Activated CD4-positive, alpha-beta T cell treated with anti-CD3 and anti-CD28 coated beads, Interleukin-2, amount 10 ng/mL, durations not matched to agents 7 days and 5 days (primary cell): ENCODE results near the gene COMMD9. TPM values are rescaled to one million over a fixed set of nuclear protein-coding genes. Genes with fewer than 3 reads are reported as not detected.

Experiments used
- CTCF ChIA-PET: fragments of 350-600 bp; sonication (Branson Sonifier 250); formaldehyde crosslinking; loops from one replicate; lab custom pipeline; 2021; ENCODE audit warnings: antibody characterized with exemption; lab: Charles Lee
- POLR2A ChIA-PET: fragments of 350-600 bp; sonication (Branson Sonifier 250); formaldehyde crosslinking; loops from one replicate; lab custom pipeline; 2021; ENCODE audit warnings: antibody characterized with exemption; lab: Charles Lee
- DNase-seq: peaks from one replicate; pipeline ENCODE4 v3.0.0-alpha.2; 2020
- H3K27ac Mint-ChIP-seq: one replicate; pipeline ENCODE4 v1.8.0; 2021; ENCODE audit warnings: mild to moderate bottlenecking, moderate library complexity, mixed read lengths
- H3K27me3 Mint-ChIP-seq: one replicate; pipeline ENCODE4 v1.8.0; 2021; ENCODE audit warnings: mixed read lengths
- H3K36me3 Mint-ChIP-seq: one replicate; pipeline ENCODE4 v1.8.0; 2021; ENCODE audit warnings: low read depth, mixed read lengths
- H3K4me1 Mint-ChIP-seq: one replicate; pipeline ENCODE4 v1.8.0; 2021; ENCODE audit warnings: mixed read lengths
- H3K4me3 Mint-ChIP-seq: one replicate; pipeline ENCODE4 v1.8.0; 2021; ENCODE audit warnings: mild to moderate bottlenecking, moderate library complexity, mixed read lengths
- H3K9me3 Mint-ChIP-seq: one replicate; pipeline ENCODE4 v1.8.0; 2021; ENCODE audit warnings: mixed read lengths
- total RNA-seq, 2 experiments: library from RNA; stranded (reverse); gene quantifications; one replicate each; pipeline ENCODE4 v1.2.3, GENCODE V29; 2021

COMMD9 gene
- total RNA-seq, 2 experiments from 2014 or later: 47.1 to 52.8 TPM

DNA sequence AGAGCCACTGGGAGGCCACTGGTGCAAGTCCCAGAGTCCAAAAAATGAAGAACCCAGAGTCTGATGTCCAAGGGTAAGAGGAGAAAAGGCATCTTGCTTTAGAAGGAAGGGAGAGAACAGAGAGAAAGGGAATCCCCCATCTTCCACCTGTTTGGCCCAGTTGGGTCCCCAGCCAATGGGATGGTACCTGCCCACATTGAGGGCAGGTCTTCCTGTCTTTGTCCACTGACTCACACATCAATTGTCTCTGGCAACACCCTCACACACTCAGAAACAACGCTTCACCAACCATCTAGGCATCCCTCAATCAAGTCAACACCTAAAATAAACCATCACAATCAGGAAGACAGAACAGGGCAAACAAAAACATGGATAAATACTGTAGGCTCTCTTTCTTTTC lies 6.3 kb downstream of the COMMD9 start:
- H3K4me1 Mint-ChIP-seq: peaks cover 9% of the 10 kb centered on the region
- no peaks in the 10 kb centered on the region for H3K27me3 Mint-ChIP-seq
- ChIA-PET POLR2A (no interaction called here), CTCF (no interaction called here)
- H3K4me3 Mint-ChIP-seq: no peak overlapping the region
- no peak overlapping the region for H3K27ac Mint-ChIP-seq
- H3K36me3 Mint-ChIP-seq: peaks cover 2% of the 10 kb centered on the region
- no peaks in the 10 kb centered on the region for H3K9me3 Mint-ChIP-seq
- DNase-seq: no peak

DNA sequence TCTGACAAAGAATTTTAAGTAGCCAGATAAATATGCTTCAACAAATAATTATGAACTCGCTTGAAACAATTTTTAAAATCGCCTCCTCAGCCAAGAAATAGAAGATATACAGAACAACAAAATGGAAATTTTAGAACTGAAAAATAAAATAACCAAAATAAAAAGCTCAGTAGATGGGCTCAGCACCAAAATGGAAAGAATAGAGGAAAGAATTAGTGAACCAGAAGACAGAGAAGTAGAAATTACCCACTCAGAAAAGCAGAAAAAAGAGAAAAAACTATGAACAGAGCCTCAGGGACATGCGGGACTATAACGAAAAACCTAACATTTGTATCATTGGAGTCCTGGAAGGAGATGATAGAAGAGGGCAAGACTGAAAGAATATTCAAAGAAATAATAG lies 7.4 kb downstream of the COMMD9 start:
- Mint-ChIP-seq H3K4me3 (no peak overlapping the region), H3K4me1 (peaks cover 5% of the 10 kb centered on the region), H3K27ac (no peak overlapping the region), H3K36me3 (peaks cover 2% of the 10 kb centered on the region), H3K9me3 (no peaks in the 10 kb centered on the region), H3K27me3 (no peaks in the 10 kb centered on the region)
- ChIA-PET POLR2A (no interaction called here), CTCF (interaction anchor here (1.2 kb wide), 1 partner anchor 383 kb away, joined by 3 read pairs; no protein-coding TSS in a partner anchor)
- no peak for DNase-seq

DNA sequence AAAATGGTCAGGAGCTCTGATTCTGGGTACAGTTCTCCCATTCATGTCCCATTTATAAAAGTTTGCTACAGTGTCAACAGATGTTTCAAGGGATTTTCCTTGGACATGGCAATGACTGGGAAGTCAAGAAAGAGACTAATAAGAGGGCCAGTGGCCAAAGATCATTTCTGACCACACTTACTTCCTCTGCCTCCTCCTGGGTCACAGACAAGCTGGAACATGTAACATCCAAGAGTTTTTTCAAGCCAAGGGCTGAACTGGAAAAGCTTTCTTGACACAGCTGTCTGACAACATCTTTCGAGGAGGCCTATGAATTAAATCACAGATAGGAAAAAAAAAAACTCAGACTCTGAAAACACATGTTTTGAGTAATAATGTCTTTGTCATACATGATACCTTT lies 8.7 kb downstream of the COMMD9 start:
- no peaks in the 10 kb centered on the region for H3K9me3 Mint-ChIP-seq
- H3K4me1 Mint-ChIP-seq: peaks cover 5% of the 10 kb centered on the region
- peaks cover 2% of the 10 kb centered on the region for H3K36me3 Mint-ChIP-seq
- no peaks in the 10 kb centered on the region for H3K27me3 Mint-ChIP-seq
- no peak overlapping the region for H3K4me3 Mint-ChIP-seq
- no peak for DNase-seq
- ChIA-PET POLR2A (no interaction called here), CTCF (interaction anchor here (1.2 kb wide), 1 partner anchor 868 kb away, joined by 3 read pairs; no protein-coding TSS in a partner anchor)
- no peak overlapping the region for H3K27ac Mint-ChIP-seq

GRCh38 chr11:36278531-36279282 lies 10.5 kb downstream of the COMMD9 start:
- Mint-ChIP-seq H3K9me3 (no peaks in the 10 kb centered on the region), H3K4me3 (no peak overlapping the region), H3K4me1 (no peaks in the 10 kb centered on the region), H3K27me3 (no peaks in the 10 kb centered on the region), H3K27ac (no peak overlapping the region), H3K36me3 (peaks cover 2% of the 10 kb centered on the region)
- ChIA-PET POLR2A (no interaction called here), CTCF (interaction anchor here (0.7 to 1.4 kb wide), 2 partner anchors 12 to 13 kb away, joined by 3 read pairs; no protein-coding TSS in a partner anchor)
- DNase-seq: no peak

DNA sequence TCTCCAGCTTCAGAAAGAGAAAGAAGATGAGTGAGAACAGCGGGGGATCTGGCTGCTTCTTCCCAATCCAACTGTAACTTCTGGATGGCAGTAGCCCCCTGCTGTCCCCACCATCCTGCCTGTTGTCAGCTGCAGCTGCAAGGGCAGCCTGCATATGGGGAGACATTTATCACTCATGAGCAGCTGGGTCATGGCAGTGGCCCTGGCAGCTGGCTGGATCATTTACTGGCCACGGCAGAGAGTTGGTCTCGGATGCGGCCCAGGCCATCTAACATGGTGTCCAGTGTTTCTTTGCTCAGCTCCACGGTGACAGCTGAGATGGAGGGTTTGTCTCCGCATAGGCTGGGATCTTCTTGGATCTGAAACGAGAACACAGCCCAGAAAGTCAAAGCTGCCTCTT lies 14.8 kb downstream of the COMMD9 start:
- H3K36me3 Mint-ChIP-seq: peaks cover 15% of the 10 kb centered on the region
- no peak overlapping the region for H3K27ac Mint-ChIP-seq
- H3K4me3 Mint-ChIP-seq: no peak overlapping the region
- ChIA-PET CTCF (interaction anchor here (0.6 to 1.5 kb wide), 6 partner anchors 8 to 218 kb away, joined by 3 to 6 read pairs (median 3); no protein-coding TSS in a partner anchor), POLR2A (no interaction called here)
- no peaks in the 10 kb centered on the region for H3K27me3 Mint-ChIP-seq
- H3K4me1 Mint-ChIP-seq: no peaks in the 10 kb centered on the region
- DNase-seq: no peak
- H3K9me3 Mint-ChIP-seq: no peaks in the 10 kb centered on the region

DNA sequence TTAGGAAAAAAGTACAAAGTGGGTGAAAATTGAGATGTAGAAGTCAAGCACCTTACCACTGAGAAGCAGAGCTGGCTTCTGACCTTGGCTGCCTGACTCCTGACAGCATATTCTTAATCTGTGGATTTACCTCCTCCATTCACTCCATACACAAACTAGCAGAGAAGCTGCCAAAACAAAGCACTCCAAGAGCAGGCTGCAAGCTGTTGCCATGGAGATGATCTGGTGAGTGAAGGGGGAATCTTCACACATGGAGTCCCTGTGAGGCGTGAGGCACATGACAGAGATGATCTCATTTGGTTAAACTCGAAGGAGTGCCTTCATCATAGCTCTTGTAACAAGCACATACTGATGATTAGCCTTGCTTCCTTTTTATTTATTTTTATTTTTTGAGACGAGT lies 16.1 kb downstream of the COMMD9 start:
- Mint-ChIP-seq H3K4me1 (no peaks in the 10 kb centered on the region), H3K27me3 (no peaks in the 10 kb centered on the region), H3K9me3 (no peaks in the 10 kb centered on the region), H3K36me3 (peaks cover 15% of the 10 kb centered on the region), H3K27ac (no peak overlapping the region), H3K4me3 (no peak overlapping the region)
- ChIA-PET CTCF (interaction anchor here (0.6 kb wide), 1 partner anchor 230 kb away, joined by 4 read pairs; no protein-coding TSS in a partner anchor), POLR2A (no interaction called here)
- DNase-seq: no peak

DNA sequence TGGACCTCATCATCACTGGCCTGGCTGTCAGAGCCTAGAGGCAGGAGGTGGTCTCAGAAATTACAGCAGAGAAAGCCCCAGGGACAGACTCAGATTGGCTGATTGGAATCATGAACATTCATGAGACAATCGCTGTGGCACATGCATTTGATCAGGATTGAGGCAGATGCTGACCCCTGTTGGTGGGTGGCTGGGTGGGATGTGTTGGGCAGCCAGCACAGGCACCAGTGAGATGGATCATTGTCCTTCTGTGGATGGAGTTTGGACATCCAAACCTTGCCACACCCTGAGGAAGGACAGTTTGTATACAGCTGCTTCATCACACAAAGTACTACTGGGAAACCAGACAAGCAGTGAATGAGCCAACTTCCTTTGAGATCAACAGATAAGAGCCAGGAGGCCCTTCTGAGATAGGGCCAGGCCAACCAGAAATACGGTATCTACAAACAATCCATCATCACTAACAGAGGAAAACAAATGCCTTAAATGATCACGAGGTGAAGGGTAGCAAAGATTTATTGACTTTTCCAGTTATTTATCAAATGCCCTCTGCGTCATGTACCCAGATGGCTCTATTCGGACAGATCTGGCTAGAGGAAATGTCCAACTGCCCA lies 17.3 kb downstream of the COMMD9 start:
- no peaks in the 10 kb centered on the region for H3K9me3 Mint-ChIP-seq
- H3K4me1 Mint-ChIP-seq: no peaks in the 10 kb centered on the region
- H3K27ac Mint-ChIP-seq: no peak overlapping the region
- H3K27me3 Mint-ChIP-seq: no peaks in the 10 kb centered on the region
- POLR2A ChIA-PET: no interaction called here
- H3K4me3 Mint-ChIP-seq: no peak overlapping the region
- CTCF ChIA-PET: interaction anchor here (0.6 kb wide), 1 partner anchor 16 kb away, joined by 3 read pairs; no protein-coding TSS in a partner anchor
- H3K36me3 Mint-ChIP-seq: peaks cover 15% of the 10 kb centered on the region
- DNase-seq: no peak

DNA sequence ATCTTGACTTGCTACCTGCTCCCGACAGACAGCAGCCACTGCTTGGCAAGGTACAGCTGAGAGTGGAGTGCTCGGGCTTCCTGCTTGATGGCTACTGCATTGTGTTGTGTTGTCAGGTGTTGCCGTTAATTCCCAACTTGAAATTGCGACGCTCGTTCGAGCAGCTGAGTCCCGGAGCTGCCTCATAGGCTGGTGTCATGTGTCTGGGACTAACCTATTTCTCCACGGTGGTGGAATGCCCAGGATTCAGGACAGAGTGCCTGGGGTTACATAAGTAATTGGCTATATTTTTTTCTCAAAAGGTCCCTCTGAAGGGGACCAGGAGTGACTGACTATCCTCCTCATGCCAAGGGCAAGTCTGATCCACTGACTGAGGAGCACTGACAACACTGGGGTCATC lies 18.5 kb downstream of the COMMD9 start:
- no peak overlapping the region for H3K27ac Mint-ChIP-seq
- H3K4me1 Mint-ChIP-seq: no peaks in the 10 kb centered on the region
- ChIA-PET CTCF (interaction anchor here (0.8 kb wide), 1 partner anchor 22 kb away, joined by 3 read pairs; no protein-coding TSS in a partner anchor), POLR2A (no interaction called here)
- no peaks in the 10 kb centered on the region for H3K27me3 Mint-ChIP-seq
- H3K9me3 Mint-ChIP-seq: no peaks in the 10 kb centered on the region
- DNase-seq: no peak
- H3K4me3 Mint-ChIP-seq: no peak overlapping the region
- H3K36me3 Mint-ChIP-seq: peaks cover 15% of the 10 kb centered on the region

DNA sequence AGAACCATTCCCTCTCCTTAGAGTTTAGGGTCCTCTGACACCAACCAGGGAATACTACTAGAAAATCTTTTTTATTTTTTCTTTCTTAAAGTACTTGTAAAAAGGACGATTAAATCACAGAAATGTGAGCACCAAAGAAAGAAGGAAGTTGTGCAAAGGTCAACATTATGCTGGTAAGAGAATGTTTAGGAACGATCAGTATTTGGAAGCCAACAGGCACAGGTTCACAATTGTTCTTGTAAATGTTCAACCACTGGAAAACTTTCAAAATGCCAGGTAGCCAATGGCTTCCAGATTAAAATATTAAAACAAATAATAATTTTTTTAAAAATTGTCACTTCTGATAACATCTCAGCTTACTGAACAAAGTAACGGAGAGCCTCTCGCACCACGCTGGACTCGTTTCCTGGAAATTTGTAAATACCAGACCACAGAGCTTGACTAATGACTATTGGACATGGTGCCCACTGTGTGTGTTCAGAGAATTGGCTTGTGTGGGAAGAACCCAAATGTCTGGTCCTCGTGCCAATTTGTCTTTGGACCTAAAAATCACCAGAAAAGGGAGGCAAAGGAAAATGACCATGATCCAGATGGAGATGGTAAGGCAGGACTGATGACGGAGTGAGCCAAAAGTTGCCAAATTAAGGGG lies 20.8 kb downstream of the COMMD9 start:
- Mint-ChIP-seq H3K27ac (no peak overlapping the region), H3K9me3 (no peaks in the 10 kb centered on the region), H3K4me1 (no peaks in the 10 kb centered on the region), H3K4me3 (no peak overlapping the region), H3K36me3 (peaks cover 15% of the 10 kb centered on the region), H3K27me3 (no peaks in the 10 kb centered on the region)
- no peak for DNase-seq
- POLR2A ChIA-PET: no interaction called here
- CTCF ChIA-PET: interaction anchor here (1.7 kb wide), 1 partner anchor 224 kb away, joined by 4 read pairs; no protein-coding TSS in a partner anchor

- POLR2A ChIA-PET: no interaction called here
- Mint-ChIP-seq H3K4me1 (no peaks in the 10 kb centered on the region), H3K36me3 (peaks cover 6% of the 10 kb centered on the region), H3K9me3 (no peaks in the 10 kb centered on the region), H3K27ac (no peak overlapping the region), H3K4me3 (no peak overlapping the region), H3K27me3 (no peaks in the 10 kb centered on the region)
- no peak for DNase-seq
- CTCF ChIA-PET: interaction anchor here (0.7 to 2.3 kb wide), 5 partner anchors 13 to 648 kb away, joined by 3 to 6 read pairs (median 3); partner anchors contain the start of gene FJX1
These were observed 22.5 kb downstream of the COMMD9 start for GRCh38 chr11:36266767-36267166.

DNA sequence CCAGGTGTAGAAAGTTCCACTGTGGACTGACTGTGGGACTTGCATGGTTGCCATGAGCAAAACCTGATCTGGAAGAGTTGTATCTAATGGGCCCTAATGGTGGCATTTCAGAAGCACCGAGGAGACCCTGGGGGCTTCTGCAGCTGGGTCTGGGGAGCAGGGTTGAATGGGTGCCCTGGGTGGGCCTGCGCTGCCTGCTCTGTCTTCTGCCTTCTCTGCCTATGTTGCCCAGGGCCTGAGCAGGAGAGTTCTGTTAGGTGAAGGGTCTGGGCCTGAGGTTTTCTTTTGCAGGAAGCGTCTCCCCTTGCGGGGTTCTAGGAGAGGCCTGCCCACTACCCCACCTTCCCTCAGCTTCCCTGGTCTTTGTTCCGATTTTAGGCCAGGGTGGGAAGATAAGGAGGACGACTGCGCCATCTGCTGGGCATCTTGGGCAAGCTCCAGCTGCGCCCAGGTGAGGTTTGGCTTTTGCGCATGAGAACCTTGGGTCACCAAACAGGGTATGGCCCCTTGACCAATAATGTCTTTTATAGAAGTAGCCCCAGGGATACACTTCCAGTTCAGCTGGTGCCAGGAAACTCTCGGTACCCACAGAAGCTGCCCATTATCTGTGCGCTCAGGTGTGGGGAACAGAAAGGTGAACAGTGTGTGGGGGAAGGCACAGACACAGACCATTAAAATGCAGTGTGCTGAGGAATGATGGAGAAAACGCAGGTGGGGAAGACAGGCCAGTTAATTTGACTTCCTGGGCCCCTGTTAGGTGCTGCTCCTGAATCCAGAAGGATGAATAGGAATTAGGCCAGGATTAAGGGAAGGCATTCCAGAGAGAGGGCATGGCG lies 23.2 kb downstream of the COMMD9 start:
- Mint-ChIP-seq H3K27ac (no peak overlapping the region), H3K36me3 (no peaks in the 10 kb centered on the region), H3K4me1 (no peaks in the 10 kb centered on the region), H3K4me3 (no peak overlapping the region), H3K27me3 (no peaks in the 10 kb centered on the region), H3K9me3 (no peaks in the 10 kb centered on the region)
- CTCF ChIA-PET: interaction anchor here (0.6 to 2.3 kb wide), 8 partner anchors 8 to 650 kb away, joined by 3 to 6 read pairs (median 3); partner anchors contain the start of gene FJX1
- peak; percentile 55 for DNase-seq
- POLR2A ChIA-PET: no interaction called here

DNA sequence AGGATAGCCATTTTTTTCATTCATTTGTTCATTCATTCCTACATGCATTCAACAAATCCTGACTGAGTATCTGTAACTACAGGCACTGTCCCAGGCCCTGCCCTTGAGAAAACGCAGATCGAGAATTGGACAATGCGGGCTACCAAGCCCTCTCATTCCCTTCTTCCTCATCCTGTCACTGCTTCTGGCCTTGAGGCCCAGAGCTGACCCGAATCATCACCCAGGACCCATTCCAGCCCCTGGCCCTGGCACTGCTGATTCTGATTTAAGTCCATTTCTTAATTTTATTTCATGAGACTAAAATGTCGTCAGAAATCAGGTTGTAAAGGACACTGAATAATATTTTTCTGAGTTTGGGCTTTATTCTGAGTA lies 24.3 kb downstream of the COMMD9 start:
- DNase-seq: no peak
- H3K9me3 Mint-ChIP-seq: no peaks in the 10 kb centered on the region
- ChIA-PET POLR2A (no interaction called here), CTCF (interaction anchor here (1.0 to 1.2 kb wide), 2 partner anchors 8 to 301 kb away, joined by 3 to 4 read pairs; no protein-coding TSS in a partner anchor)
- H3K27ac Mint-ChIP-seq: no peak overlapping the region
- no peaks in the 10 kb centered on the region for H3K4me1 Mint-ChIP-seq
- no peak overlapping the region for H3K4me3 Mint-ChIP-seq
- H3K36me3 Mint-ChIP-seq: no peaks in the 10 kb centered on the region
- H3K27me3 Mint-ChIP-seq: no peaks in the 10 kb centered on the region
